Measurements from ENCODE around the gene CALR. TPM values are rescaled to one million over a fixed set of nuclear protein-coding genes. Genes with fewer than 3 reads are reported as not detected.

Gene CALR
- total RNA-seq, 1 experiment from 2014 or later = 1,088 TPM

GRCh38 chr19:12896460-12896859 lies 41.9 kb upstream of the CALR start (continued):
- TF ChIP-seq ZNF671 (CRISPR knock-in tag; IDR thresholded peaks at IDR 0.05) = no peak

GRCh38 chr19:12899891-12900518 lies 38.4 kb upstream of the CALR start:
- no peak overlapping the region for H3K4me3 Mint-ChIP-seq
- no peak for DNase-seq (ENCODE audit: low spot score)
- TF ChIP-seq ZNF425 (CRISPR knock-in tag; conservative IDR thresholded peaks at IDR 0.05) (no peak), IRF1 (CRISPR knock-in tag; IDR thresholded peaks at IDR 0.05) (no peak), ZNF121 (CRISPR knock-in tag; IDR thresholded peaks at IDR 0.05) (no peak), SOX15 (CRISPR knock-in tag; IDR thresholded peaks at IDR 0.05) (no peak), ZNF219 (CRISPR knock-in tag; IDR thresholded peaks at IDR 0.05; ENCODE audit: borderline replicate concordance) (no peak), ZNF138 (CRISPR knock-in tag; conservative IDR thresholded peaks at IDR 0.05) (no peak), ZNF317 (CRISPR knock-in tag; IDR thresholded peaks at IDR 0.05; ENCODE audit: borderline replicate concordance, low read depth) (no peak), RORB (CRISPR knock-in tag; IDR thresholded peaks at IDR 0.05) (no peak), ARID4B (CRISPR knock-in tag; IDR thresholded peaks at IDR 0.05; ENCODE audit: borderline replicate concordance) (no peak), ATF6 (CRISPR knock-in tag; IDR thresholded peaks at IDR 0.05) (no peak), FOXP4 (CRISPR knock-in tag; IDR thresholded peaks at IDR 0.05) (no peak), ZSCAN18 (CRISPR knock-in tag; IDR thresholded peaks at IDR 0.05) (no peak), TEAD4 (CRISPR knock-in tag; IDR thresholded peaks at IDR 0.05) (no peak), PRRX2 (CRISPR knock-in tag; IDR thresholded peaks at IDR 0.05) (no peak), ESRRA (CRISPR knock-in tag; IDR thresholded peaks at IDR 0.05; ENCODE audit: borderline replicate concordance) (no peak)
- peaks cover 19% of the 10 kb centered on the region for H3K36me3 Mint-ChIP-seq
- no peak overlapping the region for H3K27ac Mint-ChIP-seq
- no peaks in the 10 kb centered on the region for H3K27me3 Mint-ChIP-seq (ENCODE audit: low read depth)
- no peaks in the 10 kb centered on the region for H3K9me3 Mint-ChIP-seq
- CTCF ChIA-PET = interaction anchor here (1.5 to 1.6 kb wide), 3 partner anchors 15 to 65 kb away, joined by 4 to 5 read pairs (median 4); no protein-coding TSS in a partner anchor
- ATAC-seq = no peak
- no peaks in the 10 kb centered on the region for H3K4me1 Mint-ChIP-seq
- POLR2A ChIA-PET = interaction anchor here (1.1 kb wide), 1 partner anchor 9 kb away, joined by 3 read pairs; the partner anchor contains the start of gene GCDH
